ENCODE results near the gene KPNA5.

DNA sequence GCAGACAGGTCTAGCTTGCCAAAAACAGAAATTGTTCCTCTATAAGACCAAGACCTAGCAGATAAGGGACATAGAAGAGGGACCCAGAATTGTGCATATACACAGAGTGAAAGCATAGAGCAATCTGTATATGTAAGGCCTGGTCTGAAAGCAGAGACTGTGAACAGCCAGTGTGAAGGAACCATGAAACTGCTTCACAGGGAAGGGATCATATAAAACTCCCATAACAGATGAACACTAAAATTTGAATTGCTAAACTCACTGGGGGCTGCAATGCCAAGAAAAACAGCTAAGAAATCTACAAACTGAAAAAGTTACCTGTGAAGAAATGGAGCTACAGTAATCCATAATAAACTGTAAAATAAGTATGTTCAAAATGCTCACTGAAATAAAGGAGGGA is 19.4 kb upstream of the KPNA5 start:
- TF ChIP-seq, protein P1, sequence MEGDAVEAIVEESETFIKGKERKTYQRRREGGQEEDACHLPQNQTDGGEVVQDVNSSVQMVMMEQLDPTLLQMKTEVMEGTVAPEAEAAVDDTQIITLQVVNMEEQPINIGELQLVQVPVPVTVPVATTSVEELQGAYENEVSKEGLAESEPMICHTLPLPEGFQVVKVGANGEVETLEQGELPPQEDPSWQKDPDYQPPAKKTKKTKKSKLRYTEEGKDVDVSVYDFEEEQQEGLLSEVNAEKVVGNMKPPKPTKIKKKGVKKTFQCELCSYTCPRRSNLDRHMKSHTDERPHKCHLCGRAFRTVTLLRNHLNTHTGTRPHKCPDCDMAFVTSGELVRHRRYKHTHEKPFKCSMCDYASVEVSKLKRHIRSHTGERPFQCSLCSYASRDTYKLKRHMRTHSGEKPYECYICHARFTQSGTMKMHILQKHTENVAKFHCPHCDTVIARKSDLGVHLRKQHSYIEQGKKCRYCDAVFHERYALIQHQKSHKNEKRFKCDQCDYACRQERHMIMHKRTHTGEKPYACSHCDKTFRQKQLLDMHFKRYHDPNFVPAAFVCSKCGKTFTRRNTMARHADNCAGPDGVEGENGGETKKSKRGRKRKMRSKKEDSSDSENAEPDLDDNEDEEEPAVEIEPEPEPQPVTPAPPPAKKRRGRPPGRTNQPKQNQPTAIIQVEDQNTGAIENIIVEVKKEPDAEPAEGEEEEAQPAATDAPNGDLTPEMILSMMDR (IDR thresholded peaks at IDR 0.05): no peak
- no peak for TF ChIP-seq POLR2A (IDR thresholded peaks at IDR 0.05)

Data from testis (tissue), 2 donors.